Medulla oblongata (tissue), 1 donor: ENCODE data around the gene GPR3.

Source experiments
- DNase-seq: peaks from one replicate; pipeline ENCODE4 v3.0.0-alpha.2; 2015; ENCODE audit errors: extremely low spot score

Gene GPR3

GRCh38 chr1:27358928-27359313, 33.5 kb upstream of the GPR3 start:
- DNase-seq: no peak

GRCh38 chr1:27359822-27360158, 32.6 kb upstream of the GPR3 start:
- no peak for DNase-seq

DNA sequence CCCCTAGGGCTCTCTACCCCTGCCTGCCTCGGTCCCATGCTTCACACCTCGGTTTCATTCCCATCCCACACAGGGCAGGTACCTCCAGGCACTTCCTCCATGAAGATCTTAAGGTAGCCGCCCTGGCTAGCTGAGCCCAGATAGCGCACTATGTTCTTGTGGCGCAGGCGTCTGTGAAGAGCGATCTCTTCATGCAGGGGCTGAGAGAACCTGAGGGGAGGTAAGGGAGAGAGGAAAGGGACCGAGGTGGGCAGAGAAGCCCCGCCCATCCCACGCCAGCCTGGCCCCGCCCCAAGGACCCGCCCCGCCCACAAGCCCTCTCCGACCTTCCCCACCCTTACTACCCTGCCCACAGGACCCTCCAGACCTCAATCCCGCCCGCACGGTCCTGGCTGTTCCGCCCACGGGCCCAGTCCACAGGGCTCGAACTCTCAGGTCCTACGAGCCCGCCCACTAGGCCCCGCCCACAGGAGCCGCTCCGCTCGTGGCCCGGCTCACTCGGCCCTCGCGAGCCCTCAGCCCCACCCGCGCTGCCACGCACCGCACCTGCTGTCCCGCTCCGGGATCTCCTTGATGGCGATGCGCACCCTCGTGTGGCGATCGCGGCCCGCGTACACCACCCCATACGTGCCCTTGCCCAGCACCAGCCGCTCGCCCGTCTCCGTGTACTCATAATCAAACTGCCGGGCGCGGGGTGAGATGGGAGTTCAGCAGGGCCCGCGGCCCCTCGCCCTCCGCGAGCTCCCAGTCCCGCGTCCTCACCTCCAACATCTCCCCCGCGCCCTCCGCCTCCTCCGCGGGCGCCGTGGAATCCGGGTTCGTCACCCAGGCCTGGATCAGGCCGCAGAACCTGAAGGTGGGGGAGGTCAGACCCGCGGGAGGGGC, 32.0 kb upstream of the GPR3 start:
- no peak for DNase-seq

GRCh38 chr1:27361044-27361402, 31.4 kb upstream of the GPR3 start:
- no peak for DNase-seq

GRCh38 chr1:27361553-27361952, 30.9 kb upstream of the GPR3 start:
- DNase-seq: no peak

- no peak for DNase-seq
These were observed 28.4 kb upstream of the GPR3 start for GRCh38 chr1:27363766-27364695.

DNA sequence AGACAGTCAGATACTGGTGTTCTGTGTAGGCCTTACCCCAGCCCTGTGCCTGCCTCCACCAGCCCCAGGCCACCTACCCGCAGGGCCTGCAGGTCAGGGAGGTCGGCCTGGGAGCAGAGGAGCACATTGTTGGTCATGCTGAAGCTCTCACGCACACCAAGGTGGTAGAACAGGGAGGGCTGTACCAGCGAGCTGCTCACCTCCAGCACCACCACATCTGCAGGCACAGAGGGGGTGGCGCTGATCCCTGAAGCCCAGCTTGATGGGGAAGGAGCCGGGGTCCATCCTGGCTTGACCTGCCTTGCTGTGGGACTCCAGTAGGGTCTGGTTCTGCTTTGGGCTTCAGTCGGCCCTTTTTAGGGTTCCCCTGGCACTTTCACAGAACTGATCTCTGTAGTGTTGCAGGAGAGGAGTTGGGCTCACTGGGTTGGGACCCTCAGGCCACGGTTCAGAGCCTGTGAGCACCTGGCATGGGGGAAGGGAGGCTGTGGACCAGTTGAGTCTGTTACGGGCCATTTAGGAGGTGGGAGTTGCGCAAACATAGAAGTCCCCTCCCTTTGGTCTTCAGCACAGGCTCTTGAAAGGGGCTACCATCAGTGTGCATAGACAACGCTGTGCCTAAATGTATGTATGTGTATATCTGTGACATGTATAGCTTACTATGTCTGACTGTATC, 27.6 kb upstream of the GPR3 start:
- no peak for DNase-seq

DNA sequence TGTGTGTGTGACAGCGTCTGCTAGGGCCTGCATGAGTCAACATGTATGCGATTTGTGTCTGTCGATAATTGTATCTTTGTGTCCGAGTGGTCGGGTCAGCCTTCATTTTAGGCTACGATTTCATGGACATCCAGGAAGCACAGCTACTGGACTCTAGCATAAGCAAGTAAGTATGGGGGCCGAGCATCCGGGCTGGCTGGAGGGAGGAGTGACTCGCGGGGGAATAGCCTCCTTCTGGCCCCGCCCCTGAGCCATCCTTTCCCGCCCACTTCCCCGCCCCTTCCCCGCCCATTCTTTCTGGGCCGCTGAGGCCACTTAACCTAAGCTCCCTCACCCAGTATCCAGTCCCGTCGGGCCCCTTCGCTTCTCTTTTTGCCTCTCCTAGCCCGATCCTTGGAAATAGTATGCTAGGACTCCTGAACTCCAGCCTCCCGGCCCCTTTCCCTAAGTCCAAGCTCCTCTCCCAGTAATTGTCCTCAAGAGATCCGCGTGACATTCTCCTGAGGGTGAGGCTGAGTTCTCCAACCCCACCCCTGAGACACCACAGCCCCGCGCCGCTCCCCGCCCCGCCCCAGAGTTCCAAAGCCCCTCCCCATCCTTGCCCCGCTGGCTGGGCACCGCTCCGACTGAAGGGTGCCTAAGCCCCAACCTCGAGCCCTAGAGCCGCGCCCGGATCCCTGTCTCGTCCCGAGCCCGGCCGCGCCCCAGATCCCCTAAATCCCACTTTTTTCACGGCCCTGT, 26.9 kb upstream of the GPR3 start:
- DNase-seq: peak; percentile 84

GRCh38 chr1:27366113-27366410, 26.4 kb upstream of the GPR3 start:
- DNase-seq: peak; percentile 41

- DNase-seq: peak; percentile 58
These were observed 25.8 kb upstream of the GPR3 start, which contains the start of gene MAP3K6 for GRCh38 chr1:27366411-27367159. Gene MAP3K6 (minus strand): TSS chr1:27366961. CDS start chr1:27366597, 364 bp downstream.

DNA sequence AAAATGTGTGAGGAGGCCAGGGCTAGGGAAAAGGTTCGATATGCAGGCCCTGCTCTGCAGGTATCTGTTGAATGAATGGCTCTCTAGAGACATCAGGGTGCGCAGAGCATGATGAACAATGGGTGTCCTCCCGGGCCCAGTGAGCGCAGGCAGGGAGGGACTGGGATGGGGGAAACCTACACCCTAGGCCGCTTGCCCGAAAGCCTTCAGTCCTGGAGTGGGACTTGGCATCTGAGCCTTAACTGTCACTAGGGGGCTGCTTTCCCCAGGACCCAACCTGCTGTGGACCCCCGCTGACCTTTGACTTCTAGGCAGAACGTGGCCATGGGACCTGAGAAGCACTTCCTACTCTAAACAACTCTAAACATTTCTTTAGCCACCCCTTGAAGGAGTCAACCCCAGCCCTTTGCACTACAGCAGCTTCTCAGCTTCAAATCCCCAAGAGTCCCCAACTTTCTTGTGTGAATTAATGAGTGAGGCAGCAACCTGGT, 25.2 kb upstream of the GPR3 start:
- no peak for DNase-seq

- DNase-seq: no peak
These were observed 23.4 kb upstream of the GPR3 start for GRCh38 chr1:27368869-27369582.

DNA sequence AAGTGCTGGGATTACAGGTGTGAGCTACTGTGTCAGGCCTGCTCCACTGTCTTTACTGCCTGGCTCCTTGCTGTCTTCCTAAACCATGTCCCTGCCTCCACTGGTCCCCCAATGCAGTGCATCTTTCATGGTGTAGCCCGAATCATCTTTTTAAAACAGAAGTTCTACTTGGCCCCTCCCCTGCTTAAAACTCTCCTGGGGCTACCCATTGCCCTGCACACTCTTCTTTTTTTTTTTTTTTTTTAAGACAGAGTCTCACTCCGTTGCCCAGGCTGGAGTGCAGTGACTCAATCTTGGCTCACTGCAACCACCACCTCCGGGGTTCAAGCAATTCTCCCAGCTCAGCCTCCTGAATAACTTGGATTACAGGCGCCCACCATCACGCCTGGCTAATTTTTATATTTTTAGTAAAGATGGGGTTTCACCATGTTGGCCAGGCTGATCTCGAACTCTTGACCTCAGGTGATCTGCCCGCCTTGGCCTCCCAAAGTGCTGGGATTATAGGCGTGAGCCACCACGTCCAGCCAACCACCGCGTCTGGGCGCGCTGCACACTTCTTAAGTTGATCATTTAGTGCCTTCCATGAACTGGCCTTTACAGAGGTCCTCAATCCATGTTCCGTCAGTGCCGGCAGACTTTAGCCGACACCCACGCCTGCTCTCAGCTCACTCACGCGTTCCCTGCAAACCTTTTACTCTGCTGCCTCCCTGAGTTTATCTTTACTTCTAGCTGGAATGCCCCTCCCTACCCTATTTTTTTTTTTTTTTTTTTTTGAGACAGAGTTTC, 20.2 kb upstream of the GPR3 start:
- DNase-seq: no peak

DNA sequence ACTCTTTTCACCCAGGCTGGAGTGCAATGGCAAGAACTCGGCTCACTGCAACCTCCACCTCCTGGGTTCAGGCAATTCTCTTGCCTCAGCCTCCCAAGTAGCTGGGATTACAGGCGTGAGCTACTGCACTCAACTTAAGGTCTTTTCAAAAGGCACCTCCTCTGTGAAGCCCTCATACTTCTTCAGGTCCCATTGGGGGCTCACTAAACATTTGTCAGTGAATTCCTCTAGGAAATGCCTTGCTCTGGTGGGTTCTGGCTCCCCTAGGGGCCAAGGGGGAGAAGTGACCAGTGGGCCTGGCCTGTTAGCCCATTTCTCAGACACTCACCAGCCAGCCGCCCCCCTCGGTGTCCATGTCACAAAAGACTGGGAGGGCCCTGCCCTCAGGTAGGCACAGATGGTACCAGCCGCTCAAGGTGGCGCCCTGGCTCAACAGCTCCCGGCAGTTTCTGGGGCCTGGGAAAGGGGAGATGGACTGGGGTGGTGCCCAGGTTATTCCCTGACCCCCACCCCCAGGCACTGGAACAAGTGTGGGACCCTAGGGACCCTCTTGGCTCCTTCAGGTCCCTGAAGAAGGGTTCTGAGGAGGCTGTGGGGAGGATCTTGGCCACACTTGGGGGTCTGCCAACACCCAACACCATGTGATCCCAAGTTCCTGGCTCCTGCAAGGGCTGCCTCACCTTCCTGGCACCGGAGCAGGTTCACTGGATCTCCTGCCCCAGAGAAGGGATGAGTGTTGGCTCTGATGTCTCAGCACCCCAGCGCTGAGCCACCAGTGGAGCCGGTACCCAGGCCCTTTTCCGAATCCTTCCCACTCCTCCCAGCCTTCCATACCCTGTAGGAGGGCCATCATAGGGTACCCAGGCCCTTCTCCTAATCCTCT, 19.4 kb upstream of the GPR3 start:
- DNase-seq: no peak

DNA sequence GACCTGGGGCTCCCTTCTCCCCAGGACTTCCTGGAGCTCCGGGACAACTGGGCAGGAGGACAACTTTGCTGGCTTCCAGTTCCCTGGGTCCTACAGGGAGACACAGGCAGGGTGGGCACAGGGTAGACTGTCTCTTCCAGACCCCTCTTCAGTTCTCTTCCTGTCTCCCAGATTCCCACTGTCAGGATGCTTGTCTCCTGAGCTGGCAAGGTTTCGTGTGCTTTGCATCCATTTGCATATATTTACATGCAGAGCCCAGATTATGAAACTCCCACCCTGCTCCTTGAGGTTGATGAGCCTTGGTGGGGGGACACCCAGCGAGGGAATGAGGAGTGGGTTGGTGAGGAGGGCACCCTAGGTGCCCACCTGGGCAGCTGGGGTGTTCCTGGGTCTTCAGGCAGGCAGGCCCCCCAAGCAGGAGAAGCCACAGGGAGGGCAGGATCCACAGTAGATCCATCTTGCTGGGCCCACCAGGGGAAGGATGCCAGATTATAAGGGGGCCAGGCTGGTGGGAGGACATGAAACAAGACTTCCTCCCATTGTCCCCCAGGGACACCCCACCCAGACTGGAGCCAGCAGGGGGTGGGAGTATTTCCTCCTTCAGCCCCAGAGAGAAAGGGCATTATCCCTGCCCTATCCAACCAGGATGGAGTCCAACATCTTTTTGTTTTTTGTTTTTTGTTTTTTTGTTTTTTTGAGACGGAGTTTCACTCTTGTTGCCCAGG, 17.9 kb upstream of the GPR3 start, which contains the start of gene FCN3:
Gene FCN3 (minus strand): TSS at position 463 of the 725 bp plus-strand sequence. CDS start 6 bp downstream, at position 457.
- DNase-seq: no peak

DNA sequence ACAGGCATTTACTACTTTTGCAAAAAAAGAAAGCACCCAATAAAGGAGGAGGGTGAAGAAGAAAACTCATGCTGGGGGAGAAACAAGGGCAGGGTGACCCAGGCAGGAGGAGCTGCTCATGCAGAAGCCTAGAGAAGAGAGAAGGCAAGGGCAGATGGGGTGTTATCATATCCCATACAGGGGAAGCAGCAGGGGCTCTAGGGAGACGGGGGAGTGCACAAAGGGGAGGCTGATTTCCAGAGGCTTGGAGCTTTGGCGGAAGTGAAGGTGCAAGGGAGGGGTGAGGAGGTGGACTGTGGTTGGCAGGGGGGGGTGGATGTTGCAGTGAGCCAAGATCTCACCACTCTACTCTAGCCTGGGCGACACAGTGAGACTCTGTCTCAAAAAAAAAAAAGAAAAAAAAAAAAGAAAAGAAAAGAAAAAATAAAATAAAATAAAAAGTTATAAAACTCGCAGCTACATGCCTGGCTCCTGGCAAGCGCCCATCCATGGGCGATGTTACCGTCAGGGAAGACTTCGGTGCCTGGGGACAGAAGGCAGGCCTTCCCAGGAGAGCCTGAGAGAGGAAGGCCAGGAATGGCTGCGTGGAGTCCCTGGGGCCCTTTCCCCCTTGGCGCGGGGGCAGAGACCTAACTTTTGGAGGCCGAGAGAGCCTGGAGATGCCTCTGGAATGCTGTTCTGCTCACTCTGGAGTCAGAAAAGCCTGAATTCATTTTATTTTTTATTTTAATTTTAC, 14.5 kb upstream of the GPR3 start:
- no peak for DNase-seq
